ENCODE data around the gene UBN1.

UBN1 gene

GRCh38 chr16:4801051-4801961 is 46.0 kb upstream of the UBN1 start:
- peaks cover 3% of the 10 kb centered on the region; the same call in 1 of the 2 replicates for H3K27me3 ChIP-seq (ENCODE audit: insufficient read depth, low read length)
- no peak for TF ChIP-seq EZH2 (IDR thresholded peaks at IDR 0.05; ENCODE audit: borderline replicate concordance, low read length)
- TF ChIP-seq, protein P1, sequence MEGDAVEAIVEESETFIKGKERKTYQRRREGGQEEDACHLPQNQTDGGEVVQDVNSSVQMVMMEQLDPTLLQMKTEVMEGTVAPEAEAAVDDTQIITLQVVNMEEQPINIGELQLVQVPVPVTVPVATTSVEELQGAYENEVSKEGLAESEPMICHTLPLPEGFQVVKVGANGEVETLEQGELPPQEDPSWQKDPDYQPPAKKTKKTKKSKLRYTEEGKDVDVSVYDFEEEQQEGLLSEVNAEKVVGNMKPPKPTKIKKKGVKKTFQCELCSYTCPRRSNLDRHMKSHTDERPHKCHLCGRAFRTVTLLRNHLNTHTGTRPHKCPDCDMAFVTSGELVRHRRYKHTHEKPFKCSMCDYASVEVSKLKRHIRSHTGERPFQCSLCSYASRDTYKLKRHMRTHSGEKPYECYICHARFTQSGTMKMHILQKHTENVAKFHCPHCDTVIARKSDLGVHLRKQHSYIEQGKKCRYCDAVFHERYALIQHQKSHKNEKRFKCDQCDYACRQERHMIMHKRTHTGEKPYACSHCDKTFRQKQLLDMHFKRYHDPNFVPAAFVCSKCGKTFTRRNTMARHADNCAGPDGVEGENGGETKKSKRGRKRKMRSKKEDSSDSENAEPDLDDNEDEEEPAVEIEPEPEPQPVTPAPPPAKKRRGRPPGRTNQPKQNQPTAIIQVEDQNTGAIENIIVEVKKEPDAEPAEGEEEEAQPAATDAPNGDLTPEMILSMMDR (IDR thresholded peaks at IDR 0.05; ENCODE audit: low read length), result no peak
- H3K36me3 ChIP-seq (ENCODE audit: insufficient read depth, low read length), result peaks cover 11% of the 10 kb centered on the region; the same call in 1 of the 2 replicates
- no peaks in the 10 kb centered on the region for H3K9me2 ChIP-seq (ENCODE audit: low read depth, low read length)
- no peaks in the 10 kb centered on the region for H3F3A ChIP-seq (ENCODE audit: insufficient read depth, low read length)
- H4K20me1 ChIP-seq (ENCODE audit: insufficient read depth, low read length), result no peaks in the 10 kb centered on the region
- H3K27ac ChIP-seq (ENCODE audit: low read depth, low read length, poor library complexity, severe bottlenecking), result no peak overlapping the region
- H3K4me1 ChIP-seq (ENCODE audit: insufficient read depth, low read length, severe bottlenecking), result peaks cover 16% of the 10 kb centered on the region
- peak overlapping the region; percentile 85 for H3K4me2 ChIP-seq (ENCODE audit: low read length)
- H2AFZ ChIP-seq (ENCODE audit: low read length), result no peak overlapping the region
- H3K79me2 ChIP-seq (ENCODE audit: insufficient read depth, low read length), result no peaks in the 10 kb centered on the region
- H3K9me3 ChIP-seq (ENCODE audit: low read length), result no peaks in the 10 kb centered on the region
- H3K9ac ChIP-seq (ENCODE audit: low read length), result peak overlapping the region; percentile 47; the same call in 1 of the 2 replicates
- peak overlapping the region; percentile 80 for H3K4me3 ChIP-seq (ENCODE audit: low read depth, low read length, poor library complexity, severe bottlenecking)

DNA sequence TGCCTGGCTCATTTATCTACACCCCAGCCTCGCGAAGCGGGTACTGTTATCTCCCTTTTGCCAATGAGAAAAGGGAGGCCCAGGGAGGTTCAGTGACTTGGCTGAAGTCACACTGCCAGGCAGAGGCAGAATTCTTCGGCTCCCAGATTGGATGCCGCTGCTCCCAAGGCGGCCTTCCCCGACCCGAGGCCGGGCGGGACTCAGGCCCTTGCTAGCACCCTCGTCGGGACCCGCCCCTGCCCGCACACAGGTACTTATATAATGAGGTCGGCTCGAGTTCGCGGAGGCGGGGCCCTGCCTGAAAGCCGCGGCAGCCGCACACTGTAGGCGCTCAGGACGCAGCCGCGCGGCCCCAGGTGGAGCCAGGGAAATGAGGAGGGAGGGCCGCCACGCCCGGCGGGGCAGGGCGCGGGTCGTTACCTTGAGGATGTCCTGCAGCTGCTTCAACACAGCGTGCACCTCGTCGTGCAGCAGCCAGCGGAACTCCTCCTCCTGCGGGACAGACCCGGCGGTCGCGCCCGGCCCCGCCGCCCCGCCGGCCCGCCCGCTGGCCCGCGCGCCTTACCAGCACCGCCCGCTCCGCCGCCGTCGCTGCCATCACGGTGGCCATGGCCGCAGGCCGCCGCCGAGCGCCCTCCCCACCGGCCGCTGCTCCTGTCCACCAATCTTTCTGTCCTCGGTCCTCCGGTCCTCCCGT is 45.2 kb upstream of the UBN1 start, which contains the start of gene ROGDI:
TSS of gene ROGDI (minus strand) at position 672 of the 697 bp plus-strand sequence. CDS start at position 610, 62 bp downstream.
- Histone ChIP-seq H3K79me2 (ENCODE audit: insufficient read depth, low read length) (no peaks in the 10 kb centered on the region), H3K4me3 (ENCODE audit: low read depth, low read length, poor library complexity, severe bottlenecking) (peak within 1 kb of the TSS; percentile 80), H3K27ac (ENCODE audit: low read depth, low read length, poor library complexity, severe bottlenecking) (peak within 1 kb of the TSS; percentile 31), H3F3A (ENCODE audit: insufficient read depth, low read length) (no peaks in the 10 kb centered on the region), H3K4me2 (ENCODE audit: low read length) (peak within 1 kb of the TSS; percentile 85), H3K9ac (ENCODE audit: low read length) (peak within 1 kb of the TSS; percentile 65), H3K4me1 (ENCODE audit: insufficient read depth, low read length, severe bottlenecking) (peaks cover 16% of the 10 kb centered on the region), H2AFZ (ENCODE audit: low read length) (no peak within 1 kb of the TSS), H3K9me2 (ENCODE audit: low read depth, low read length) (no peaks in the 10 kb centered on the region), H3K9me3 (ENCODE audit: low read length) (no peaks in the 10 kb centered on the region), H3K36me3 (ENCODE audit: insufficient read depth, low read length) (peaks cover 12% of the 10 kb centered on the region), H3K27me3 (ENCODE audit: insufficient read depth, low read length) (no peaks in the 10 kb centered on the region; the same call in 1 of the 2 replicates), H4K20me1 (ENCODE audit: insufficient read depth, low read length) (no peaks in the 10 kb centered on the region)
- TF ChIP-seq, protein P1 (IDR thresholded peaks at IDR 0.05; ENCODE audit: low read length), result no peak
- no peak for TF ChIP-seq EZH2 (IDR thresholded peaks at IDR 0.05; ENCODE audit: borderline replicate concordance, low read length)

DNA sequence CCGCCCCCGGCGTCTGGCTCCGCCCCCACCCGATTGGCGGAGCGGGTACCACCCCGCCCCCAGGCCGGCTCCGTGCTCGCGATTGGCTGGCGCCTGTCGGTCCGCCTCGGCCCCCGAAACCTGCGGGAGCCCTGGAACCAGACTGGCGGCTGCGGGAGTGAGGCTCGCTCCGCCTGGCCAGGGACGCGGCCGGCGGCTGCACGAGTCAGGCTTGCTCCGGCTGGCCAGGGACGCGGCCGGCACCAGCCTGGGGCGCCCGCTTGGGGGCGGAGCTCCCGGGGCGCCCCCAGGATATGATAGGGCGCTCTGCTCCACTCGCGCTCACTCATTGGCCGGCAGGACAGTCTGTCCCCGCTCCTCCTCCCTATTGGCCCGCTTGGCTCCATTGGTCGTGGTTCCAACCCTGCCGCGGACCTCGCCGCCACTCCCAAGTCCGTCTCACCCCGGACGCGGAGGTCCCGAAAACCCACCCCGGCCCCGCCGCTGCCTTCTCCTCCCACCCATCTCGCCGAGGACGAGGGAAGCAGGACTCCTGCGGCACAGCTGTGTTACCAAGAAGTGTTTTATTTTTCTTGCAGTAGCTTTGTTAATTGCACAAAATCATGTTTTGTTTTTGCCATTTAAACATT is 44.5 kb upstream of the UBN1 start:
- H3F3A ChIP-seq (ENCODE audit: insufficient read depth, low read length), result no peaks in the 10 kb centered on the region
- H3K4me1 ChIP-seq (ENCODE audit: insufficient read depth, low read length, severe bottlenecking), result peaks cover 16% of the 10 kb centered on the region
- H3K9me3 ChIP-seq (ENCODE audit: low read length), result no peaks in the 10 kb centered on the region
- TF ChIP-seq, protein P1 (IDR thresholded peaks at IDR 0.05; ENCODE audit: low read length), result no peak
- no peak for TF ChIP-seq EZH2 (IDR thresholded peaks at IDR 0.05; ENCODE audit: borderline replicate concordance, low read length)
- peak overlapping the region; percentile 65 for H3K9ac ChIP-seq (ENCODE audit: low read length)
- peak overlapping the region; percentile 85 for H3K4me2 ChIP-seq (ENCODE audit: low read length)
- no peaks in the 10 kb centered on the region for H4K20me1 ChIP-seq (ENCODE audit: insufficient read depth, low read length)
- no peaks in the 10 kb centered on the region for H3K27me3 ChIP-seq (ENCODE audit: insufficient read depth, low read length)
- no peaks in the 10 kb centered on the region for H3K79me2 ChIP-seq (ENCODE audit: insufficient read depth, low read length)
- H3K27ac ChIP-seq (ENCODE audit: low read depth, low read length, poor library complexity, severe bottlenecking), result peak overlapping the region; percentile 31
- peaks cover 19% of the 10 kb centered on the region for H3K36me3 ChIP-seq (ENCODE audit: insufficient read depth, low read length)
- no peaks in the 10 kb centered on the region for H3K9me2 ChIP-seq (ENCODE audit: low read depth, low read length)
- H3K4me3 ChIP-seq (ENCODE audit: low read depth, low read length, poor library complexity, severe bottlenecking), result peak overlapping the region; percentile 80
- no peak overlapping the region for H2AFZ ChIP-seq (ENCODE audit: low read length)

All from OCI-LY1 (cell line).